Left forelimb (tissue), 1 donor: Measurements from ENCODE around the gene PLLP.
"Not testable (repeated sequence)": the region's sequence is repeated elsewhere in the genome, so short reads cannot be mapped to it uniquely, and the experiment has no call there.

Experiments
- DNase-seq: peaks from one replicate; pipeline ENCODE4 v3.0.0-alpha.2; 2018; ENCODE audit warnings: low spot score

The PLLP gene

DNA sequence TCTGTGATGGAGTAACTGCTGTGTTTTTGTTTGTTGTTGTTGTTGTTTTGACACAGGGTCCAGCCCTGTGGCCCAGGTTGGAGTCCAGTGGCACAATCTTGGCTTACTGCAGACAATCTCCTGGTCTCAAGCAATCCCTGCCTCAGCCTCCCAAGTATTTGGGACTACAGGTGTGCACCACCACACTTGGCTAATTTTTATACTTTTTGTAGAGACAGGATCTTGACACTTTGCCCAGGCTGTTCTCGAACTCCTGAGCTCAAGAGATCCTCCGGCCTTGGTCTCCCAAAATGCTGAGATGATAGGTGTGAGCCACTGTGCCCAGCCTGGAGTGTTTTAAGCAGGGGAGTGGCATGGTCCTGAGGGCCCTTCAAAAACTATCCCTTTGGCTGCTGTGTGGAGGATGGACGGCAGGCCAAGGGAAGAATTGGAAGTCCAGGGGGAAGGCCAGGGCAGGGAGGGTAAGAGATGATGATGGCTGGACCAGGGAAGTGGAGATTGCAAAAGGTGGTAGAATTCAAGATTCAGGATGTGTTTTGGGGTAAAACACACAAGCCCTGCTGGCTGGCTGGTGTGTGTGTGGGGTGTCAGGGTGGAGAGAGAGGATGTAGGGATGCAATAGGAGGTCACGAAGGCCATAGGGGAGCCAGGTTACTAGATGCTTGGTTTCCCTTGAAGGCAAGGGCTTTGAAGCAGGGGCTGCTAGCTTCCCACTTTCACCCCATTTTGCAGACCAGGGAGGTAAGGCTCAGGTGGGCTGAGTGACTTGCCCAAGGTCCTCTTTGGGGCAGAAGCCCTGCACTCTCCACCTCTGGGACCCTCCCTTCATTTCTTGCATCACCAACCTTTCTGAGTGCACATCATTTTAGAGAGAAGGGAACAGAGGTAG, 18.8 kb upstream of the PLLP start:
- DNase-seq, result no peak

DNA sequence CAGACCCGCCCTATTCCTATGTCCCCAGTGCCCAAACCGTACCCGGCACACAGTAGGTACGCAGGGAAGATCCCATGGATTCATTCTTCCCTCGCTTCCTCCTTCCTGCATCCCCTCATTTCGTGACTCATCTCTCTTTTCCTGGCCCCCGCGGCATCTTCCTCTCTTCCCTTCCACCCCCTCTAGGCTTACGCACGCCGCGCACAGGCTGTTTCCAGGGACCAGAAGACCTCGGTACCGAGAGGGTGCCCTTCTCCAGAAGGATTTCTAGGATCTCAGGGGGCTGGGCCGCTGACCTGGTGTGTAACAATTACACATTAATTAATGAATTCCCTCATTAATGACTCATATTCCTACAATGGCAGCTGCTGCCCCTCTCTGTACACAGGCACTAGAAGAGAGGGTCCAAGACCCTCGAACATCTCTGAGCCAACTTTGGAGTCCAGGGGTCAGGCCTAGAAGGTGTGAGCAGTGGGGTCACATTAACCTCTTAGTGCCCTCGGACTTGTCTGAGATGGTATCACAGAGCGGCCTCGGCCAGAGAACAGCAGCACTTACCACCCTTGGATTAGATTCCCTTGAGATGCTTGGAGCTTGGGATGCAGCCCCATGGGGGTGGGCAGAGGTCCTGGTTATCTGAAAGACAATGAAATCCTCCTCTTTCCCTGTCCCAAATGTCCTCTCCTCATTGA, 16.8 kb upstream of the PLLP start:
- no peak for DNase-seq

DNA sequence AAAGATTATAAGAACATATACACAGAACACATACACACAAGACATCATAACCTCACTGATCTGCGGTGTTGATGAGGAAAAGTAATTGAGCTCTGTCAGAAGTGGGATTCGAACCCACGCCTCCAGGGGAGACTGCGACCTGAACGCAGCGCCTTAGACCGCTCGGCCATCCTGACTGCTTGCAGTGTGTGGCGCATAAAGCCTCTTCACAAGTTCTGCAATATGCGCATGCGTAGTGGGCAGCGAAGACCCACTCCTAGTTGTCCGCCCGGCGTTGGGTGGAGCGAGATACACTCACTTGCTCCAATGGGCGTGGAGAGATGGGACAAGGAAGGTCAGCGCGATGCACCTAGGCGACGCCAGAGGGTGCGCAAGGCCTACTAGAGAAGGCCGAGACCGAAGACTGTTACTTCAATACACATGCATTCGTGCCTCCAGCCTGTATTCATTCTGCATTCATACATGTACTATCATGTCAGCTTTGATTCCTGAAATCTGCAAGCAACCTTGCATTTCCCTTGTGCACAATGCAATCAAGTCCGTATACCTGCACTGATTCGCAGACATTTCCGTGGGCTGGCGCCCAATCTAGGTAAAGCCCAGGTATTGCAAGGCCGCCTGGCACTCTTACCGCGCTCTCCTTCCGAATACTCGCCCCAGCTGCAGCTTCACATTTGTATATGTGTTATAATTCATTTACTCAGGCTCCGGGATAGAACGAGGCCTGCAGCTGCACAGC, 16.1 kb upstream of the PLLP start:
- DNase-seq, result peak; percentile 100

DNA sequence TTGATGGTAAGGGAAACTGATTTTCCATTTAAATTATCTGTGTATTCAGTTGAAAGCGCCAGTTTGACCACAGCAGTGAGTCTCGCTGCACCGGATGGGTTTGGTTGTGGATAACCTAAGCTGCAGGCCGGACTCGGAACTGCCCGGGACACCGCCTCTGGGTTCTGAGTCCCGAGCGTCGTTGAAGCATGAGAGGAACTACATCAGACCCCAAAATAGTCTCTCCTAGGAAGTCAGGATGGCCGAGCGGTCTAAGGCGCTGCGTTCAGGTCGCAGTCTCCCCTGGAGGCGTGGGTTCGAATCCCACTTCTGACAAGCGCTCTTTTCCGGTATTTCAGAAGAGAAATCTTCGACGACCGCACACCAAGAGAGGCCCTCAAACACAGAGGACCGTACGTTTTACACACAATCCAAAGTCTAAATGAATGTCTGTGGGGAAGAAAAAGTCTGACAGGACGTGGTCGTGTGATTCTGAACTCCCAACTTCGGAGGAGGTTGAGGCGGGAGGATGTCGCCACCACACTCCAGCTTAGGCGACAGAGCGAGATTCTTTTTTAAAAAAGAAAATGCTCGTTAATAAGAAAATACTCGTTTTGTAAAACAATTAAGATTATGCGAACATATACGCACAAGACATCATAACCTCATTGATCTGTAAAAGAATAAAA, 15.4 kb upstream of the PLLP start:
- peak; percentile 90 for DNase-seq

DNA sequence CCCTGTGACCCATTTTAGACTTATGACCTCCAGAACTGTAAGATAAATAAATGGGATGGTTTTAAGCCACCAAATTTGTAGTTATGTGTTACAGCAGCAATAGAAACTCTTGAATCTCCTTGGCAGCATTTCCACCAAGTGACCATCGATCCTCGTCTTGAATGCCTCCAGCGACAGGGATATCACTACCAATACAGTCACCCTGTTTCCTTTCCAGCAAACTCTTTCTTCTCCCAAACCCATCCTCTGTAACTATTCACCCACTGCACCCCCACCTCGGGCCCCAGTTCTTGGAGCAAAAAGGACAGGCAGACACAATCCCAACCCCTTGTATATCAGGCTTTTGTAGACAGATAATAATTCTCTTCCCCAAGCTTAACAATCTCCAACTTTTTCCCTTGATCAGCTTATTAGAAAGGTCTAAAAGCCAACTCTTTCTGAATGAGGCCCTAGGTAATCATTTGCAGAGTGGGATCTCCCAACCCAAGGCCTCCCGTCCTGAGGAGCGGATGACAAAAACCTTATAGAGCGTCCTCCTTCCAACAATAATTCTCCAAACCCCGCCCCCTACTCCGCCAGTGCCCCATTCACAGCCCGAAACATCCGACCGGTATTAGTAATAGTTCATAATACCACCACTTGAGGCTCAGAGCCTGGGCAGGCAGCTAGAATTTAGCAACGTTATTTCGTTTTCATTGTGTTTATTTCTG, 14.7 kb upstream of the PLLP start:
- peak; percentile 76 for DNase-seq

DNA sequence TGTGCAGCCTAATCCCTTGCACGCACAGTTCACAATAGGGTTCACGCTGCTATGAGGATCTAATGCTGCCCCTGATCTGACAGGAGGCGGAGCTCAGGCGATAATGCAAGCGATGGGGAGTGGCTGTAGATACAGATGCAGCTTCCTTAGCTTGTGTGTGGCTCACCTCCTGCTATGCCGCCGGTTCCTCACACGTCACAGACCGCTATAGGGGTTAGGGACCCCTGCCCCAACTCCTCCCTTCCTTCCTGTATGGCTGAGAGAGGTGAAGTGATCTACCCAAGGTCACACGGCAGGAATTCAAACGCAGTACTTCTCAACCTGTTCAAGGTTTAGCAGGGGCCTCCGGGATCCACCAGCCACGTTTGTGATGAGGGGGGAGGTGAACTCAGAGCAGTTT, 13.4 kb upstream of the PLLP start:
- no peak for DNase-seq

DNA sequence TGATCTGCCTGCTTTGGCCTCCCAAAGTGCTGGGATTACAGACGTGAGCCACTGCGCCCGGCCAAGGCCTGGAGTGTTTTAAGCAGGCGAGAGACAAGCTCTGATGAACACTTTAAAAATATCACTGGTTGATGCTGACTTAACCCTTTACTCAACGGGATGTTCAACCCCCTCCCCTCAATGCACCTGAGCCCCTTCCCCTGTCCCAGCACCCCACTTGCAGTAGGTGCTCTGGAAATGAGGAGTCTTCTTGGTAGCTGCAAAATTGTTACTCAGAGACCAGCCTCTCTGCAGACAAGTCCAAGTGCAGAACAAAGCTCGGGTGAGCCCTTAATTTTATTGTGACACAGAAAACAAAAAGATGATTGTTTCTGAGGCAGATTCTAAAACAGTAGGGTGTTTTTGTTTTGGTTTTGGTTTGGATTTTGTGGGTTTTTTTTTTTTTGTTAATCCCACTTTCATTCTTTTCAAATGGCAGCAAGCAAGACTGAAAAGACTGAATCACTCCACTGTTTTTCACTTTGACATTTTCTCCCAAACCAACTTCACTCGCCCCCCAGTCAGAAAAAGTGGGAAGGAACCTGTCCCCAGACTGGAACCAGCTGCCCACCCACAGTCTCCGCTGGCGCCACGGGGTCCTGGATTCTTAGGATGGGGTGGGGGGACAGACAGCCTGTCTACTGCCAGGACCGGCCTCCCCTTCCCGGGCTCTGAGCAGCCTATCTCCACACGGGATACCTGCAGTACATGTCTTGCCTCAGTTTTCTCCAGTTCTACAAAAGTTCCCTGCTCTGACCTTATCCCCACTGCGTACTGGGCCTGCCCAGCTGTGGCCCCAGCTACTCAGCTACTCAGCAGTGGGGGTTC, 5.2 kb upstream of the PLLP start:
- no peak for DNase-seq

DNA sequence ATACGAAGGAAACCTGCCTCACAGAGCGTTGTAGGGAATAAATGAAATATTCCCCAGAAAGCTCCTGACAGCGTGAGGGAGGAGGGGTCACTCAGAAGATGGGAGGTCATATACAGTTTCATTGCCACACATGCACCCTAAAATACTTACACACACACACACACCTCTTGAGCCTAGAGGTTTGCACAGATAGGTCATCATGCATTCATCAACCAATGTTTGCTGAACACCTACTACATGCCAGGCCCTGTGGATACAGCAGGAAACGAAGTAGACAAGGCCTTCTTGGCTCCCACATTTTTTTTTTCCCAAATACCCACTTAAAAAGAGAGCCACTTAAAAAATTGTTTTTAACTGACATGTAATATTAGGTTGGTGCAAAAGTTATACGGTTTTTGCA, 907 bp upstream of the PLLP start:
- DNase-seq, result no peak

DNA sequence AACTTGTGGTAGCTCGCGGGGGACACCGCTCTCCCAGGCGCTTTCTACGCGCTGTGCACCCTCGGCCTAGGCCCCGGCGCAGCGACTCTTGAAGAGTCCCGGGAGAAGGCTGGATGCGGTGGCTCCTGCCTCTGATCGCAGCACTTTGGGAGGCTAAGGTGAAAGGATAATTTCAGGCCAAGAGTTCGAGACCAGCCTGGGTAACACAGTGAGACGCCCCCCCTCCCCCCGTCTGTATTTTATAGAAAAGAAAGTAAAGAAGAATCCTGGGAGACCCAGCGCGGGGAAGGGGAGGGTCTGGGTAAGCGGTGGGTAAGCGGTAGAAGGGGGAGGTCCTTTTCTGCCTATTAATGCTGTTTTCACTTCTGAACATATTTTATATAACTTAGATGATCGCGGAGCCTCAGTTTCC, 486 bp upstream of the PLLP start:
- no peak for DNase-seq

DNA sequence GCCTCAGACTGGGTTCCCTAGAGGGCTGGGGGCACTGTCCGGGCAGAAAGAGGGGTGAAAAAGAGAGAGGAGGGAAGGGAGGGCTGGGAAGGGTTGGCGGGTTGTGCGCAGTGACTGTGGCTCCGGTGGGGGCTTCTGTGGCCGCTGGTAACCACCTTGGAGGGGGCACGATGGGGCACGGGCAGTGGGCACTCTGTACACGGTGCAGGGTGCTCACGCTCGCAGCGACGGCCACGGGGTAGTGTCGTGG, 588 bp downstream of the PLLP start:
- no peak for DNase-seq

DNA sequence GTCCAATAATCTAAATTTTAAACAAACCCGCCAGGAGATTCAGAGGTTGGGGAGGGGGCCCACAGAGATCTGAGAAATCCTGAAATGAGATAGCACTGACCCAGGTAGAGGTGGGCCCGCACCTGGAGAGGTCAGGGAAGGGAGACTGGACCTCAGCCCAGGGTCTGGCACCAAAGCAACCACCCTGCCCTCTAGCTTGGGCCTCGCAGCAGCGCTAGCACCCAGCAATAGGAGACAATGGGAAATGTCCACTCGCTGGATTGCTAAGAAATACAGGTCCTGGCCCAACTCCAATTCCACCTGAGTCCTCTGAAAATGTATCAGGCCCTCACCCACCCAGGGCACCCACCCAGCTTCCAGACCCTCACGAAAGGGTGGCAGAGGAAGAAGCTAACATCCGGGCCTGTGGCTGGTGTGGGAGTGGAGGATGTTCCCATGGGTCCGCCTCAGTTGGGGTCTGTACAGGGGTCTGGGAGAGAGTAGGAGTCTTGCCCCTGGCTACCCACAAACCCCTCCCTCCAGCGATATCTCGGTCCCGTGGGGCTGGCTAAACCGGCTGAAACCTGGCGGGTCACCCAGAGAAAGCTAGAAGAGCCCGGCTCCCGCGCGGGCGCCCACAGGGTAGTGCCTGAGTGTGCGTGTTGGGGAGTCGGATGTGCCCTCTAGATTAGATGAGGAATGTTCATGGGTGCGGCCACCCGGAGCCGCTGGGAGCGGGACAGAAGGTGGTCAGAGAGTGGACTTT, 1.1 kb downstream of the PLLP start:
- DNase-seq, result no peak

DNA sequence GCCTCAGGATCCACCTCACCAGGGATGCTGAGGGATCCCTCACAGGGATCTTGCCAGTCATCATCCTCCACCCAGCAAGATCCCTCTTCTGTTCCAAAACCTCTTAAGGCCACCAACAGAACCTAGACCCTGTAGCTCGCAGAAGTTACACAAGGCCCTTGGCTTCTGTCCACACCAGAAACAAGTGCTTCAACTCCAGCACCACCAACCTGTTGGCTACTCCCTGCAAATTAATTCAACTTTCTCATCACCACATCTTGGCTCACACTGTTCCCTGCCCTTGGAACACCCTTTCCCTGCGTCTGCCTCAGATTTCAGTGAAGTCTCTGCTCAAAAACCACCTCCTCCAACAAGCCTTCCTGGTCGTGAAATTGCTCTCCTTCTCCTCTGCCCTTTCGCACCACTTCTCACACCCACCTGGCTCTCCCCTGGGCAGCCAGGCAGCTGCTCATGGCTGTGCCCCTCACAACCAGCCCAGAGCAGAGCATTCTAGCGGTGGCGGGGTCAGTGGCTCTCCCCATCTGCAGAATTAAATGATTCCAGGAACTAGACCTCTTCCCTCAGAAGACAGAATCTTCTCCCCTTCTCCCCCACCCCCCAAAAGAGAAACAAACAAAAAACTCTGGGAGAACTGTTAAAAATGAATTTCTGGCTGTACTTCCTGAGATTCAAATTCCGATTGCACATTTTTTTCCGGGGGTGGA, 1.8 kb downstream of the PLLP start:
- no peak for DNase-seq

DNA sequence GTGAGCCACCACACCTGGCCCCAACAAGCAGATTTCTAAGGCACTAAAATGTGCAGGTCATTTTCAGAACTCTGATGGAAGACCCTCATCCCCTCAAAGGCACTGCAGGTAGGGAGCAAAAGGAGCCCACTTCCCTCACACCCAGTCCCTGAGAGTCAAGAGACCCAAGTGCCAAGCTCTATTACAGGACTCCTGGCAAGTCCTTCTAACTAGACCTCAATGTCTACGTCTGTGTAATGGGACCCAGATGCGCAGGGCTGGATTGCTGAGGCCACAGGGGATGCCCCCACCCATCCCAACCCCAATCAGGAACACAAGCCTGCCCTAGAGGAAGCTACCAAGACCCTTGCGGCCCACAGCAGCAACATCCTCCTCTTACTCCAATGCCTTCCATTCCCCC, 2.7 kb downstream of the PLLP start:
- no peak for DNase-seq

DNA sequence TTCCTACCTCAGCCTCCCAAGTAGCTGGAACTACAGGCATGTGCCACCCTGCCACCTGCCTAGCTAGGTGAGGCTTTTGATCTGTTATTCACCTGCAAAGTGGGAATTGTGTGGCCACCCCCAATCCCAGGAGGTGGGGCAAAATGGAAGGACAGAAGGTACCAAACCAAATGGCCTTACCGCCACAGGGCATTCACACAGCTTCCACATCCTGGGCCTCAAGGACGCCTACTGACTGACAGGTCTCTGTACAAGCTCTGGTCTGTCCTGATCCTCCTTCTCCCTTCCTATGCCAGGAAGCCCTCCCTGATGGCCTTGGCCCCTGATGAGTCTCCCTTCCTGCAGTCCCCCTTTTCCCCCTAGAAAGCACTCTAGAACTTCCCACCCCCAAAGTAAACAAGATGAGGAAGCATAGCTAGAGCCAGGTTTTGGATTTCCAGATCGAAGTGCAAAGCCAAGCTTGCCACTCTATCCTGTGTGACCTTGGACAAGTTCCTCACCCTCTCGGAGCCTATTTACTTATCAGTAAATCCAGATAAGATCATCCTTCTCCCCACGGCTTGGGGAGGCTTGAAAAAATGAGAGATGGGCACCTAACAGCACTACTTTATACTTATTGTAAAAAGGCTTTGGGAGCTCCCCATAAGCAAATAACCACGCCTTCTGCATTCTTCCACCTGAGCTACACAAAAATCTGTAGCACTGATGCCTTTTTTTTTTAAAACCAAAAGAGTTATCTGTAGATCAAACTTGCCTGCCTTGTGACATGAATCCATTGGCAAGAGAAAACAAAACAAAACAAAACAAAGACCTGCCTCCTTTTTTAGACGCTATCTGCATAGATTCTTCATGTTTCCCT, 4.5 kb downstream of the PLLP start:
- DNase-seq, result no peak

DNA sequence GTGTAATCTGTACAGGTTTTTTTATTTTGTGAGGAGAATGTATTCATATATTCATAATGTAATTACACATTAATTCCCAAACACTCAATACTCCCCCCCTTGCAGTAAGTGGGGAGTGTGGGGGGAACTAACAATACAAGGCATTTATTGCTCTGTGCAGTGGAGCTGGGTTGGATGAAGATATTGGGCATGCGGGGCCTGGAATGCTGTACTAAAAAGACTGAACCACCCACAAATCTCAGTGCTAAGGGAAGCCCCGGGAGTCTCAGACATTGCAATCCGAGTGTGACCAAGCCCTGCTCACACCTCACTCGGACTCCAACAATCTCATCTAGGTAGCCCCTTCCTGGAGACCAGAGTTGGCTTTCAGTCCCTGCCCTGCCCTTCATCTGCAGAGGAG, 6.0 kb downstream of the PLLP start:
- no peak for DNase-seq

DNA sequence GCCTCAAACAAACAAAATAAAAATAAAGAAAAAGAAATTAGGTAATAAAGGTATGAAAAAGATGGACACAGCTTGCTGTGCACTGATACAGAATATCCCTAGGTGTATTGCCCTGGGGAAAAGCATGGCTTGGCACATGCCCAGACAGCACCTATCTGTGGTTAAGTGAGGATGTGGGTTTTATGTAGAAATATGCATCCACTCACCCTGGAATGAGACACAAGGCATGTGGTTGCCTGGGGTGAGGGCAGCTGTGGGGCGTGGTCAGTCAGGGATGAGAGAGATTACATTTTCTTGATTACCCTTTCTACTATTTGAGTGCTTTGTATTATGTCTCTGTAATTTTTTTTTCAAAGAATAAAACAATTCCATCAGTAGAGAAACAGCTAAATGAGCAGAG, 6.9 kb downstream of the PLLP start:
- DNase-seq, result no peak

DNA sequence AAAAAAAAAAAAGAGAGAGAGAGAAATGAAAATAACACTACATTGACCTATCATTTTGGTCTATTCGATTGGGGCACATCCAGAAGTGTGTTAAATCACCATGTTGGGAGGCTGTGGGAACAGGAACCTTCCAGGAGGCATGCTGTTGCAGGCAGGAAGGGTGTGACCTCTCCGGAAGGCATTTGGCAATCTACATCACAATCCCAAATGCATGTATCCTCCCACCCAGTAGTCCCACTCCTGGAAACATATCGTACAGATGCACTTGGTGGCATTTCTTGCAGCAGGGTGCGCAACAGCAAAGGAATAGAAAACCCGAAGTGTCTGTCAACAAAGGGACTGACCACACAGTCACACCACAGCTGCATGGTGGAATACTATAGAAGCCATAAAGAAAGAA, 7.9 kb downstream of the PLLP start:
- DNase-seq, result no peak

DNA sequence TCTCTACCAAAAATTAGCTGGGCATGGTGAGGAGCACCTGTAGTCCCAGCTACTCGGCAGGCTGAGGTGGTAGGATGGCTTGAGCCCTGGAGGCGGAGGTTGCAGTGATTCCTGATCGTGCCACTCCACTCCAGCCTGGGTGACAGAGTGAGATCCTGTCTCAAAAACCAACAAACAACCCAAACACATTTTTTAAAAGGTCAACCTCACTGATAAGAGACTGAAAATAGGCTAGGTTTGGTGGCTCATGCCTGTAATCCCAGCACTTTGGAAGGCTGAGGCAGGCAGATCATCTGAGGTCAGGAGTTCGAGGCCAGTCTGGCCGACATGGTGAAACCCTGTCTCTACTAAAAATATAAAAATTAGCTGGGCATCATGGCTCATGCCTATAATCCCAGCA, 8.5 kb downstream of the PLLP start:
- not testable (repeated sequence) for DNase-seq

DNA sequence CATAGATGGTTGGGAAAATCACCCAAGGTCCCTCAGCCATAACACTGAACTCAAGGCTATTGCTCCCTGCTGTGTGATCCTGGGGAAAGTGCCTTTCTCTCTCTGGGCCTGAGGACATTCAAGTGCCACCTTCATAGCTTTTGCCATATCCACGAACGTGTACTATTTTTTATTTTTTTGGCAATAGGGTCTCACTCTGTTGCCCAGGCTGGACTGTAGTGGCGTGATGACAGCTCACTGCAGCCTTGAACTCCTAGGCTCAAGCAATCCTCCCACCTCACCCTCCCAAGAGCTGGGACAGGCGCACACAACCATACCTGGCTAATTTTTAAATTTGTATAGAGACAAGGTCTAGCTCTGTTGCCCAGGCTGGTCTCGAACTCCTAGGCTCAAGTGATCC, 10.6 kb downstream of the PLLP start:
- no peak for DNase-seq
